Bone marrow (tissue), 2 donors: Measurements from ENCODE around the gene TRAF5.
"Not testable (repeated sequence)": the region's sequence is repeated elsewhere in the genome, so short reads cannot be mapped to it uniquely, and the experiment has no call there.

Experiments
- DNase-seq, 2 donors: peaks; one replicate each; lab custom pipeline; 2025; lab: John Stamatoyannopoulos, UW

The TRAF5 gene

GRCh38 chr1:211378844-211379243, 52.2 kb downstream of the TRAF5 start:
- peak in 1 of 2 donors; percentile 9 for DNase-seq

- no peak for DNase-seq
Observed at GRCh38 chr1:211379446-211379845, 52.8 kb downstream of the TRAF5 start.

- DNase-seq = no peak
Observed at GRCh38 chr1:211381481-211382181, 55.0 kb downstream of the TRAF5 start.

- no peak for DNase-seq
Observed at GRCh38 chr1:211382182-211382713, 55.6 kb downstream of the TRAF5 start.

- peak in 1 of 2 donors; percentile 78 for DNase-seq
Observed at GRCh38 chr1:211382714-211383480, 56.3 kb downstream of the TRAF5 start.

- DNase-seq = no peak
Observed at GRCh38 chr1:211384524-211384923, 57.9 kb downstream of the TRAF5 start.

- no peak for DNase-seq
Observed at GRCh38 chr1:211386921-211387320, 60.3 kb downstream of the TRAF5 start.

GRCh38 chr1:211390829-211391228, 64.2 kb downstream of the TRAF5 start:
- DNase-seq = not testable (repeated sequence)

- no peak for DNase-seq
Observed at GRCh38 chr1:211393203-211393602, 66.6 kb downstream of the TRAF5 start.

GRCh38 chr1:211398266-211398930, 71.8 kb downstream of the TRAF5 start:
- DNase-seq = not testable (repeated sequence)

GRCh38 chr1:211399851-211400393, 73.3 kb downstream of the TRAF5 start:
- not testable (repeated sequence) for DNase-seq

GRCh38 chr1:211401751-211402150, 75.1 kb downstream of the TRAF5 start:
- DNase-seq = not testable (repeated sequence)

- DNase-seq = not testable (repeated sequence)
Observed at GRCh38 chr1:211406086-211406485, 79.5 kb downstream of the TRAF5 start.

GRCh38 chr1:211407749-211408148, 81.1 kb downstream of the TRAF5 start:
- DNase-seq = not testable (repeated sequence)

- DNase-seq = no peak
Observed at GRCh38 chr1:211411639-211412038, 85.0 kb downstream of the TRAF5 start.

- DNase-seq = no peak
Observed at GRCh38 chr1:211415700-211416099, 89.1 kb downstream of the TRAF5 start.

- not testable (repeated sequence) for DNase-seq
Observed at GRCh38 chr1:211416246-211416627, 89.6 kb downstream of the TRAF5 start.

- peak; percentile 22 to 23 for DNase-seq
Observed at GRCh38 chr1:211416628-211417323, 90.1 kb downstream of the TRAF5 start.

GRCh38 chr1:211420389-211420788, 93.8 kb downstream of the TRAF5 start:
- DNase-seq = no peak

GRCh38 chr1:211420845-211421454, 94.3 kb downstream of the TRAF5 start:
- DNase-seq = no peak

GRCh38 chr1:211424018-211424417, 97.4 kb downstream of the TRAF5 start:
- DNase-seq = no peak
